ENCODE results near the gene NAA16.
"Not testable (repeated sequence)": the region's sequence is repeated elsewhere in the genome, so short reads cannot be mapped to it uniquely, and the experiment has no call there.

Gene NAA16

DNA sequence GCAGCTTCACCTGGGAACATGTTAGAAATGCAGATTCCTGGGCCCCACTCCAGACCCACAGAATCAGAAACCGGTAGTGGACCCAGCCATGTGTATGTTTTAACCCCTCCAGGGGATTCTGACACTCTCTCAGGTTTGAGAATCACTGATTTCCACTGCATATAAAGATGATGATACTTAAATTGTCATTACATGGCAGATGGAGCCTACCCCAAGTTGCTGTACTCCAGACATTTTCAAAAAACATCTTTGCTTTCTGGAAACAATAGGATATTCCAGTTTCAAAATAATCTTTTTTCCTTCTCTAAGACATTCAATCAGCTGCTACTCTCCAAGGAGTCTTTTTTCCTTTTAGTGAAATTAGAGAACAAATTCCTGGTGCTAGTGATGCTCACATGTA is 97.7 kb downstream of the NAA16 start:
- no peak for DNase-seq (ENCODE audit: low read depth)

DNA sequence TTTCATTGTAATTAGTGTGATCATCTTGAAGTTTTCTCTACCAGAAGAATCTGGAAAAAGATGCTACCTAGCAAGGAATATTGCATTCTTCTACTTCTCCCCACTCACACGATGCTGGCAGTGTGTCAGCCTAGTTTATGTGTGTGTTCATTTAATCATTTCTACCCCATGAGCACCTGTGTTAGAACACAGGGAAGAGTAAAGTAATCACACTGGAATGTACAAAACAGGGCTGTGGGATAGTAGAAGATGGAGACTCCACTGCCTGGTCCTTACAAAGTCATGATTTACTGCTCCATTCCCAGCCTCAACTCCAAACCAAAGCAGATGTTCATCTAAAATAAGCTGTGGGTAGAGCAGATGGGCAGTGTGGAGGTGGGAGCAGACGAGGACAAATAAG is 98.5 kb downstream of the NAA16 start:
- DNase-seq (ENCODE audit: low read depth): no peak

- no peak for DNase-seq (ENCODE audit: low read depth)
Observed at GRCh38 chr13:41411060-41411459, 100.0 kb downstream of the NAA16 start.

GRCh38 chr13:41411522-41411921 is 100.5 kb downstream of the NAA16 start:
- no peak for DNase-seq (ENCODE audit: low read depth)

DNA sequence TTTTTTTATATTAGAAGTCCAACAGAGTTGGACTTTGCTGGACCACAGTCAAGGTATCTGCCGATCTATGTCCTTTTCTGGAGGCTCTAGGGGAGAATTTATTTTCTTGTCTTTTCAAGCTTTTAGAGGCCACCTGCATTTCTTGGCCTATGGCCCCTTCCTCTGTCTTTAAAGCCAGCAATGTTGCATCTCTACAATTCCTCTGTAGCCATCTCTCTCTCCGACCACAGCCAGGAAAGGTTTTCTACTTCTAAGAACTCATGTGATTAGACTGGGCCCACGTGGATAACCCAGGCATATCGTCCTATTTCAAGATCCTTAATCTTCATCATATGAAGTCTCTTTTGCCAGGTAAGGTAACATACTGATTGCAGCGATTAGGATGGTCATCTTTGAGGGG is 102.8 kb downstream of the NAA16 start:
- DNase-seq (ENCODE audit: low read depth): no peak

- no peak for DNase-seq (ENCODE audit: low read depth)
Observed at GRCh38 chr13:41416276-41416675, 105.2 kb downstream of the NAA16 start.

- DNase-seq (ENCODE audit: low read depth): no peak
Observed at GRCh38 chr13:41418027-41418426, 107.0 kb downstream of the NAA16 start.

DNA sequence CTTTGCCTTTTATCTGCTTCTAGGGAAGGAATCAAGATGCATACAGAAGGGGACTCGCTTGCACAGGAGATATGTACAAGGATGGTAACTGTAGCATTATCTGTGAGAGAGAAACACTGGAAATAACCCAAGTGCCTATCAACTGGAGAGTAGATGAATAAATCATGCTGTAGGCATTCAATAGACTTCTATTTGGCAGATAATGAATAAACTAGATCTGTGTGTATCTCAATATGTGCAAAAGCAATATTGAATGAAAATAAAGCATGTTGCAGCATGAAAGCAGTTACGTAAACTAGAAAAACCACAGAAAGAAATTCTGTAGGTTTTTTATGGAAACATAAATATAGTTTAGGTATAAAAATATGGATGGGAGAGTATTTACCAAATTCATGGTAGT is 107.7 kb downstream of the NAA16 start:
- DNase-seq (ENCODE audit: low read depth): no peak

DNA sequence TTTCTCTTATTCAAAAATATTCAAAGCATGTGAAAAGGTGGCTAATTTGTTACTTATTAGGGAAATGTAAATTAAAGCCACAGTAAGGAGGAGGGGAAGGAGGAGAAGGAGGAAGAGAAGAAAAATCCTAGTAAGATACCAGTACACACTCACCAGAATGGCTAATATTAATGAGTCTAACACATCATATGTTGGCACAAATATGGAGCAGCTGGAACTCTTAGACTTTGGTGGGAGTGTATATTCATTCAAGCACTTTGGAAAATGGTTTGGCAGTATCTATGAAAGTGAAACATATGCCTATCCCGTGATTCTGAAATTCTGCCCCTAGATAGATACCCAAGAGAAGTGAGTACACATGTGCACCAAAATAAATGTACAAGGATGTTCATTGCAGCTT is 108.1 kb downstream of the NAA16 start:
- DNase-seq (ENCODE audit: low read depth): no peak

- DNase-seq (ENCODE audit: low read depth): no peak
Observed at GRCh38 chr13:41420146-41420545, 109.1 kb downstream of the NAA16 start.

DNA sequence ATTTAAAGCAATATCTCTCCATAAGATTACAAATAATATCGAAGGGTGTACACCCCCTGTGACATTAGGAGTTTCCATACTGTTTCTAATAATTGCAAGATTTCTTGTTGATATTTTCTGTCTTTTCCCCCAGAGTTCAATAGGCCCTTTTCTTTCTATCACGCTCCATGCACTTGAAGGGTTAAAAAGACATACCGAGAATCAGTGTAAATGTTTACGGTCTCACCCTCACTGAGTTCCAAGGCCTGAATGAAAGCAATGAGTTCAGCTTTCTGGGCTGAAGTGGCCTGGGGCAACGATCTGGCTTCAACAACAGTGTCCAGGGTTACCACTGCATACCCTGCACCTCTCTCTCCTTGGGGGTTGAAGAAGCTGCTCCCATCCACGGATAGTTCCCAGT is 110.3 kb downstream of the NAA16 start:
- not testable (repeated sequence) for DNase-seq (ENCODE audit: low read depth)

DNA sequence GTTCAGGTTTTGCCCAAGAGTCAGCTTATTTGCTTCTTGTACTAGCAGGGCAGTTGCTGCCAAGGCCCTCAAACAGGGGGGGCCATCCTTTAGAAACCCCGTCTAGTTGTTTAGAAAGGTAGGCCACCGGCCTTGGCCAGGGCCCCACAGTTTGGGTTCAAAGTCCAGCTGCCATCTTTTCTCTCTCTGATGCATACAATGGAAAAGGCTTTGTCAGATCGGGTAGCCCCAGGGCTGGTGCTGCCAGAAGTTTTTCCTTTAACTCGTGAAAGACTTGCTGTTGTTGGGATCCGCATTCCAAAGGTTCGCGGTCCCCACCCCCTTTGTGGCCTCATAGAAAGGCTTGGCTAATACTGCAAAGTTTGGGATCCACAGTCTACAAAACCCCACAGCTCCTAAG is 110.9 kb downstream of the NAA16 start:
- not testable (repeated sequence) for DNase-seq (ENCODE audit: low read depth)

DNA sequence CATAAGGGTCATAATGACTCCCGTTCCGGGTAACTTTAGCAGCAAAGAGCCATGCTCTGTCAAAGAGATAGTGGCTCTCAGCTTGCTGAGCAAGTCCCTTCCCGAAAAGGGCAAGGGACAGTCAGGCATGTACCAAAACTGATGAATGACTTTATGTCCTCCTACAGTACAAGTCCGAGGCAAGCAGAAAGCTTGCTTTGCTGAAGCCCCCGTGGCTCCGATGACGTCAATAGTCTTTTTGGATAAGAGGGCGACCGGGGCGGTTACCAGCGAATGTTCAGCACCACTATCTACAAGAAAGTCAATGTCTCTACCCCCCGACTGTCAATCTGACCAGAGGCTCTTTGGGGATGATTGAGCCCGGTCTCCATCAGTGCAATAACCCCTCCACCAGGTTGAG is 112.2 kb downstream of the NAA16 start:
- DNase-seq (ENCODE audit: low read depth): not testable (repeated sequence)

- not testable (repeated sequence) for DNase-seq (ENCODE audit: low read depth)
Observed at GRCh38 chr13:41424675-41425074, 113.6 kb downstream of the NAA16 start.

GRCh38 chr13:41426047-41426446 is 115.0 kb downstream of the NAA16 start:
- no peak for DNase-seq (ENCODE audit: low read depth)
